GM12878 (cell line): ENCODE measurements around the gene ARHGAP6. TPM values are rescaled to one million over a fixed set of nuclear protein-coding genes. Genes with fewer than 3 reads are reported as not detected.

Experiments
- ATAC-seq: fragments of 200-7000 bp; cut with Tn5 transposase; 3 replicates; pipeline ENCODE4 v1.9.1; 2020; ENCODE audit warnings: mild to moderate bottlenecking, moderate library complexity
- BruUV-seq: library from RNA; stranded (reverse); fragments of 400-500 nt; replicated peaks from 2 replicates; lab custom pipeline; 2021; lab: Mats Ljungman, UMichigan
- CTCF ChIA-PET: fragments of 300-600 bp; sonication (Branson Sonifier 250); formaldehyde crosslinking; extraction: SDS; loops from one replicate; lab custom pipeline; 2021; ENCODE audit warnings: inconsistent platforms; lab: Yijun Ruan, JAX
- POLR2A ChIA-PET: fragments of 350-600 bp; formaldehyde crosslinking; extraction: SDS; loops from one replicate; lab custom pipeline; 2021; ENCODE audit warnings: inconsistent platforms; lab: Charles Lee
- RAD21 ChIA-PET: fragments of 300-600 bp; sonication (Branson Sonifier 250); formaldehyde crosslinking; loops from one replicate; lab custom pipeline; 2023; ENCODE audit warnings: antibody characterized with exemption; ENCODE audit not compliant: unreplicated experiment; lab: Charles Lee
- SMC1A ChIA-PET: fragments of 300-600 bp; sonication (Branson Sonifier 250); formaldehyde crosslinking; loops from one replicate; lab custom pipeline; 2023; ENCODE audit not compliant: unreplicated experiment, uncharacterized antibody; lab: Charles Lee
- DNase-seq: peaks from one replicate; pipeline ENCODE4 v3.0.0-alpha.2; 2011; ENCODE audit warnings: low read depth, low spot score
- FAIRE-seq: peaks from 3 replicates; lab custom pipeline; 2011; peaks lifted over from hg19 to GRCh38; lab: Jason Lieb, UNC
- H2AFZ ChIP-seq: 2 replicates; pipeline ENCODE4 v1.6.0; 2011; ENCODE audit warnings: low read depth, low read length, control low read depth; ENCODE audit not compliant: control insufficient read depth
- H3K27ac ChIP-seq: 2 replicates; pipeline ENCODE4 v1.5.1; 2011; ENCODE audit warnings: control low read depth; ENCODE audit not compliant: control insufficient read depth, insufficient read depth
- H3K27me3 ChIP-seq, 2 experiments: replicated peaks in 1 of 2; 2 replicates each; pipeline versions ENCODE4 v1.6.0 to v1.6.1; 2011; ENCODE audit warnings: low read length in 1 of 2; ENCODE audit not compliant: control insufficient read depth in 2 of 2, insufficient read depth in 2 of 2
- H3K36me3 ChIP-seq, 2 experiments: 2 replicates each; pipeline ENCODE4 v1.5.1; 2011; ENCODE audit warnings: low read length in 1 of 2; ENCODE audit not compliant: control insufficient read depth in 2 of 2, insufficient read depth in 2 of 2
- H3K4me1 ChIP-seq: 2 replicates; pipeline ENCODE4 v1.6.1; 2011; ENCODE audit warnings: mild to moderate bottlenecking, low read length, moderate library complexity, mixed read lengths; ENCODE audit not compliant: control insufficient read depth, insufficient read depth
- H3K4me2 ChIP-seq: 2 replicates; pipeline ENCODE4 v1.6.0; 2011; ENCODE audit warnings: control low read depth; ENCODE audit not compliant: control insufficient read depth, insufficient read depth
- H3K4me3 ChIP-seq: fragments of 200-600 bp; sonication (generic); 2 replicates; pipeline ENCODE4 v1.5.1; 2016
- H3K79me2 ChIP-seq: 2 replicates; pipeline ENCODE4 v1.6.0; 2011; ENCODE audit warnings: low read length; ENCODE audit not compliant: control insufficient read depth, insufficient read depth
- H3K9ac ChIP-seq: 2 replicates; pipeline ENCODE4 v1.8.0; 2011; ENCODE audit warnings: low read length, control low read depth, mixed read lengths; ENCODE audit not compliant: control insufficient read depth, insufficient read depth
- H3K9me3 ChIP-seq: replicated peaks from 3 replicates; pipeline ENCODE4 v1.5.1; 2011; ENCODE audit warnings: mild to moderate bottlenecking, low read length; ENCODE audit not compliant: control insufficient read depth, insufficient read depth
- H4K20me1 ChIP-seq: 2 replicates; pipeline ENCODE4 v1.6.0; 2011; ENCODE audit not compliant: control insufficient read depth, insufficient read depth
- BMI1 ChIP-seq: fragments of 450-650 bp; IDR thresholded peaks from 2 replicates; pipeline ENCODE4 v1.6.1; 2016; ENCODE audit warnings: mild to moderate bottlenecking, moderate library complexity, borderline replicate concordance
- CHD2 ChIP-seq: IDR thresholded peaks from 2 replicates; pipeline ENCODE4 v1.6.1; 2011; ENCODE audit warnings: low read depth, low read length, improper control_type of control experiment, borderline replicate concordance
- ESRRA ChIP-seq: IDR thresholded peaks from 2 replicates; pipeline ENCODE4 v1.6.1; 2012; ENCODE audit warnings: mild to moderate bottlenecking, low read length, improper control_type of control experiment
- IRF4 ChIP-seq: IDR thresholded peaks from 2 replicates; pipeline ENCODE4 v1.6.1; 2011; ENCODE audit warnings: low read depth, low read length
- NKRF ChIP-seq: fragments of 450-650 bp; conservative IDR thresholded peaks from 2 replicates; pipeline ENCODE4 v1.6.1; 2017; ENCODE audit warnings: mild to moderate bottlenecking, moderate library complexity
- PAX5 ChIP-seq: IDR thresholded peaks from 2 replicates; pipeline ENCODE4 v1.6.1; 2011; ENCODE audit warnings: low read depth, low read length, borderline replicate concordance
- RAD51 ChIP-seq: fragments of 450-650 bp; IDR thresholded peaks from 2 replicates; pipeline ENCODE4 v1.6.1; 2016; ENCODE audit warnings: moderate library complexity, mild to moderate bottlenecking, inconsistent platforms
- RFX5 ChIP-seq: IDR thresholded peaks from 2 replicates; pipeline ENCODE4 v1.6.1; 2011; ENCODE audit warnings: low read depth, low read length, improper control_type of control experiment
- SIN3A ChIP-seq: IDR thresholded peaks from 2 replicates; pipeline ENCODE4 v1.6.1; 2012; ENCODE audit warnings: low read depth, low read length, improper control_type of control experiment
- STAT1 ChIP-seq: fragments of 450-650 bp; conservative IDR thresholded peaks from 2 replicates; pipeline ENCODE4 v1.6.1; 2014; ENCODE audit warnings: antibody characterized with exemption, mild to moderate bottlenecking
- WGBS: methylation state at CpG from one replicate; pipeline ENCODE4 v1.1.6; 2016; ENCODE audit warnings: low lambda C conversion rate; ENCODE audit not compliant: insufficient replicate concordance, insufficient coverage; ENCODE audit errors: missing lambda C conversion rate; 5-methylcytosine and 5-hydroxymethylcytosine counted together
- in situ Hi-C: fragments of 300-500 bp; cut with MboI; formaldehyde crosslinking; loops from 9 replicates; pipeline ENCODE4 v1.14.3; 2018; ENCODE audit warnings: mixed read lengths
- intact Hi-C: fragments of 100-400 bp; cut with micrococcal nuclease; formaldehyde crosslinking; loops from one replicate; pipeline ENCODE4 v1.14.2; 2022; ENCODE audit not compliant: unreplicated experiment
- polyA plus RNA-seq, 11 experiments: library from polyadenylated mRNA; depleted of rRNA in 4 of 11; unstranded in 6 of 11; stranded (reverse) in 5 of 11; fragments of >200 nt; fragmentation: Nextera tagmentation in 4 of 11; fragmentation: Illumina TruSeq in 1 of 11; extraction: Ambion mirVana in 4 of 11; extraction: Trizol in 1 of 11; gene quantifications; 1 replicate in 1 of 11; 2 replicates in 10 of 11; pipeline versions ENCODE4 v1.2.1 to v1.2.3, GENCODE V29; 2011 to 2016; ENCODE audit warnings: inconsistent platforms in 2 of 11, missing spikeins in 2 of 11, low read depth in 1 of 11
- total RNA-seq, 4 experiments: library from RNA; depleted of rRNA in 3 of 4; stranded (reverse); fragments of >200 nt in 3 of 4; fragmentation: Illumina TruSeq in 1 of 4; extraction: Trizol in 1 of 4; gene quantifications; 2 replicates each; pipeline versions ENCODE4 v1.2.1 to v1.2.3, GENCODE V29; 2013 to 2021
- TF ChIP-seq, protein P1 (sequence below), 3 experiments: IDR thresholded peaks in 2 of 3; conservative IDR thresholded peaks in 1 of 3; 2 replicates each; pipeline ENCODE4 v1.5.1; 2011; ENCODE audit warnings: low read depth in 3 of 3, low read length in 3 of 3, mild to moderate bottlenecking in 3 of 3, control low read depth in 2 of 3, moderate library complexity in 2 of 3, inconsistent platforms in 1 of 3, mixed read lengths in 1 of 3; ENCODE audit not compliant: control insufficient read depth in 2 of 3, insufficient read depth in 1 of 3; ENCODE audit errors: extremely low read depth in 1 of 3

Gene ARHGAP6
- total and polyA plus RNA-seq, 10 of the 15 experiments (the other 5 are each of a cell fraction or from before 2014, with no cell fraction given): 0.20 to 1.8 (median 0.76) TPM

- WGBS: 30% methylated on average over 4 of the region's 4 CpGs
- intact Hi-C loops (no loop called here), in situ Hi-C loops (no loop called here)
- no peak overlapping the region for H3K4me2 ChIP-seq
- DNase-seq (no peak), FAIRE-seq (no peak), ATAC-seq (no peak)
- no peaks in the 10 kb centered on the region for H3K27me3 ChIP-seq
- no peak overlapping the region for H3K4me3 ChIP-seq
- no peak overlapping the region for H3K9ac ChIP-seq
- H3K27ac ChIP-seq: no peak overlapping the region
- CTCF ChIA-PET: interaction anchor here (0.6 kb wide), 1 partner anchor 1007 kb away, joined by 3 read pairs; no protein-coding TSS in a partner anchor
- no peak overlapping the region for H2AFZ ChIP-seq
- H3K9me3 ChIP-seq: no peaks in the 10 kb centered on the region
- H3K4me1 ChIP-seq: no peaks in the 10 kb centered on the region
- no peaks in the 10 kb centered on the region for H3K36me3 ChIP-seq
- no peaks in the 10 kb centered on the region for H4K20me1 ChIP-seq
- POLR2A ChIA-PET: interaction anchor here (0.9 kb wide), 1 partner anchor 9 kb away, joined by 3 read pairs; no protein-coding TSS in a partner anchor
- BruUV-seq: no TSS peak
- RAD21 ChIA-PET: no interaction called here
- TF ChIP-seq, protein P1, sequence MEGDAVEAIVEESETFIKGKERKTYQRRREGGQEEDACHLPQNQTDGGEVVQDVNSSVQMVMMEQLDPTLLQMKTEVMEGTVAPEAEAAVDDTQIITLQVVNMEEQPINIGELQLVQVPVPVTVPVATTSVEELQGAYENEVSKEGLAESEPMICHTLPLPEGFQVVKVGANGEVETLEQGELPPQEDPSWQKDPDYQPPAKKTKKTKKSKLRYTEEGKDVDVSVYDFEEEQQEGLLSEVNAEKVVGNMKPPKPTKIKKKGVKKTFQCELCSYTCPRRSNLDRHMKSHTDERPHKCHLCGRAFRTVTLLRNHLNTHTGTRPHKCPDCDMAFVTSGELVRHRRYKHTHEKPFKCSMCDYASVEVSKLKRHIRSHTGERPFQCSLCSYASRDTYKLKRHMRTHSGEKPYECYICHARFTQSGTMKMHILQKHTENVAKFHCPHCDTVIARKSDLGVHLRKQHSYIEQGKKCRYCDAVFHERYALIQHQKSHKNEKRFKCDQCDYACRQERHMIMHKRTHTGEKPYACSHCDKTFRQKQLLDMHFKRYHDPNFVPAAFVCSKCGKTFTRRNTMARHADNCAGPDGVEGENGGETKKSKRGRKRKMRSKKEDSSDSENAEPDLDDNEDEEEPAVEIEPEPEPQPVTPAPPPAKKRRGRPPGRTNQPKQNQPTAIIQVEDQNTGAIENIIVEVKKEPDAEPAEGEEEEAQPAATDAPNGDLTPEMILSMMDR (IDR thresholded peaks at IDR 0.05 in 2 of 3, conservative IDR thresholded peaks at IDR 0.05 in 1 of 3; ENCODE audit: control insufficient read depth in 2 of 3, extremely low read depth in 1 of 3, insufficient read depth in 1 of 3, low read depth in 3 of 3, low read length in 3 of 3): no peak
- TF ChIP-seq PAX5 (no peak), NKRF (no peak), CHD2 (no peak), STAT1 (no peak), RFX5 (no peak), IRF4 (no peak), RAD51 (no peak), ESRRA (no peak), SIN3A (no peak), BMI1 (no peak)
- TF ChIP-seq, all 136 proteins: peak for 0
- SMC1A ChIA-PET: interaction anchor here (0.7 kb wide), 1 partner anchor 359 kb away, joined by 3 read pairs; no protein-coding TSS in a partner anchor
- H3K79me2 ChIP-seq: no peaks in the 10 kb centered on the region
Observed at GRCh38 chrX:11171956-11172355, 493.8 kb downstream of the ARHGAP6 start.
